WTC11 (cell line): ENCODE data around the gene TTI1. TPM values are rescaled to one million over a fixed set of nuclear protein-coding genes. Genes with fewer than 3 reads are reported as not detected.

ENCODE experiments used
- ATAC-seq: fragments of 200-7000 bp; cut with Tn5 transposase; 2 replicates; pipeline ENCODE4 v1.10.0; 2021; ENCODE audit warnings: mild to moderate bottlenecking, moderate library complexity
- CTCF ChIA-PET: fragments of 300-600 bp; sonication (Branson Sonifier 250); formaldehyde crosslinking; loops from one replicate; lab custom pipeline; 2021; ENCODE audit warnings: antibody characterized with exemption; lab: Charles Lee
- POLR2A ChIA-PET: fragments of 350-600 bp; sonication (Branson Sonifier 250); formaldehyde crosslinking; loops from one replicate; lab custom pipeline; 2021; ENCODE audit warnings: antibody characterized with exemption; lab: Charles Lee
- DNase-seq: peaks from one replicate; pipeline ENCODE4 v3.0.0; 2021; ENCODE audit warnings: low spot score
- H3K27ac Mint-ChIP-seq: 2 replicates; pipeline ENCODE4 v1.8.0; 2021; ENCODE audit warnings: mixed read lengths
- H3K27me3 Mint-ChIP-seq: 2 replicates; pipeline ENCODE4 v1.8.0; 2021; ENCODE audit warnings: low read depth, mild to moderate bottlenecking, moderate library complexity, mixed read lengths
- H3K36me3 Mint-ChIP-seq: 2 replicates; pipeline ENCODE4 v1.8.0; 2021; ENCODE audit warnings: mixed read lengths
- H3K4me1 Mint-ChIP-seq: 2 replicates; pipeline ENCODE4 v1.8.0; 2022; ENCODE audit warnings: mixed read lengths
- H3K4me3 Mint-ChIP-seq: 2 replicates; pipeline ENCODE4 v1.8.0; 2021; ENCODE audit warnings: mild to moderate bottlenecking, moderate library complexity, mixed read lengths
- H3K9me3 Mint-ChIP-seq: 2 replicates; pipeline ENCODE4 v1.8.0; 2021; ENCODE audit warnings: mixed read lengths
- ETV6 ChIP-seq: sonication (generic); formaldehyde crosslinking; IDR thresholded peaks from 2 replicates; pipeline ENCODE4 v1.8.1; 2022; ENCODE audit warnings: mild to moderate bottlenecking, missing genetic modification reagents
- FOXJ3 ChIP-seq: sonication (generic); formaldehyde crosslinking; IDR thresholded peaks from 2 replicates; pipeline ENCODE4 v1.9.0; 2021; ENCODE audit warnings: missing genetic modification reagents, mild to moderate bottlenecking, borderline replicate concordance
- FOXP1 ChIP-seq: sonication (generic); formaldehyde crosslinking; IDR thresholded peaks from 2 replicates; pipeline ENCODE4 v1.8.0; 2022; ENCODE audit warnings: missing genetic modification reagents, mild to moderate bottlenecking, moderate library complexity, borderline replicate concordance
- IRF2 ChIP-seq: sonication (generic); formaldehyde crosslinking; IDR thresholded peaks from 2 replicates; pipeline ENCODE4 v1.8.0; 2022; ENCODE audit warnings: low read depth, missing genetic modification reagents, borderline replicate concordance
- JUN ChIP-seq: sonication (generic); formaldehyde crosslinking; IDR thresholded peaks from 2 replicates; pipeline ENCODE4 v1.8.0; 2023; ENCODE audit warnings: mild to moderate bottlenecking, missing genetic modification reagents
- KAT7 ChIP-seq: sonication (generic); formaldehyde crosslinking; IDR thresholded peaks from 2 replicates; pipeline ENCODE4 v1.8.1; 2023; ENCODE audit warnings: missing genetic modification reagents, mild to moderate bottlenecking, borderline replicate concordance
- MXD4 ChIP-seq: fragments of 250-450 bp; sonication (Bioruptor Pico); IDR thresholded peaks from 2 replicates; pipeline ENCODE4 v1.8.0; 2021; ENCODE audit warnings: mild to moderate bottlenecking, moderate library complexity, borderline replicate concordance
- MYBL2 ChIP-seq: sonication (generic); formaldehyde crosslinking; IDR thresholded peaks from 2 replicates; pipeline ENCODE4 v1.8.1; 2023; ENCODE audit warnings: mild to moderate bottlenecking, moderate library complexity, missing genetic modification reagents
- NFATC4 ChIP-seq: fragments of 250-450 bp; sonication (Bioruptor Pico); IDR thresholded peaks from 2 replicates; pipeline ENCODE4 v1.9.0; 2021; ENCODE audit warnings: mild to moderate bottlenecking
- NR3C1 ChIP-seq: sonication (generic); formaldehyde crosslinking; conservative IDR thresholded peaks from 2 replicates; pipeline ENCODE4 v1.8.1; 2023; ENCODE audit warnings: low read depth, mild to moderate bottlenecking, missing genetic modification reagents
- PRRX2 ChIP-seq: fragments of 250-450 bp; sonication (Bioruptor Pico); IDR thresholded peaks from 2 replicates; pipeline ENCODE4 v1.8.0; 2021; ENCODE audit warnings: mild to moderate bottlenecking
- TP53 ChIP-seq: sonication (generic); formaldehyde crosslinking; IDR thresholded peaks from 2 replicates; pipeline ENCODE4 v1.8.1; 2023; ENCODE audit warnings: mild to moderate bottlenecking, missing genetic modification reagents
- ZNF416 ChIP-seq: fragments of 250-450 bp; sonication (Bioruptor Pico); IDR thresholded peaks from 2 replicates; pipeline ENCODE4 v1.9.0; 2021; ENCODE audit warnings: mild to moderate bottlenecking, inconsistent platforms
- total RNA-seq: library from RNA; stranded (reverse); gene quantifications from 3 replicates; pipeline ENCODE4 v1.2.3, GENCODE V29; 2021
- TF ChIP-seq, protein P1 (sequence below): sonication (generic); formaldehyde crosslinking; IDR thresholded peaks from 2 replicates; pipeline ENCODE4 v1.8.0; 2022; ENCODE audit warnings: mild to moderate bottlenecking, missing genetic modification reagents
- TF ChIP-seq, protein P2 (sequence below): fragments of 200-600 bp; IDR thresholded peaks from 2 replicates; pipeline ENCODE4 v1.8.0; 2022; ENCODE audit warnings: antibody characterized with exemption
- TF ChIP-seq, protein P3 (sequence below): sonication (generic); formaldehyde crosslinking; IDR thresholded peaks from 2 replicates; pipeline ENCODE4 v1.8.1; 2022; ENCODE audit warnings: mild to moderate bottlenecking, missing genetic modification reagents, moderate library complexity, borderline replicate concordance
- TF ChIP-seq, protein P4 (sequence below): sonication (generic); formaldehyde crosslinking; IDR thresholded peaks from 2 replicates; pipeline ENCODE4 v1.8.1; 2022; ENCODE audit warnings: low read depth, missing genetic modification reagents, borderline replicate concordance
- TF ChIP-seq, protein P5 (sequence below): sonication (generic); formaldehyde crosslinking; IDR thresholded peaks from 2 replicates; pipeline ENCODE4 v1.8.0; 2022; ENCODE audit warnings: missing genetic modification reagents
- TF ChIP-seq, protein P6 (sequence below): sonication (generic); formaldehyde crosslinking; IDR thresholded peaks from 2 replicates; pipeline ENCODE4 v1.8.0; 2022; ENCODE audit warnings: mild to moderate bottlenecking, missing genetic modification reagents
- TF ChIP-seq, protein P7 (sequence below): sonication (generic); formaldehyde crosslinking; IDR thresholded peaks from 2 replicates; pipeline ENCODE4 v1.8.1; 2023; ENCODE audit warnings: mild to moderate bottlenecking, missing genetic modification reagents
- TF ChIP-seq, protein P8 (sequence below): sonication (generic); formaldehyde crosslinking; IDR thresholded peaks from 2 replicates; pipeline ENCODE4 v1.8.1; 2023; ENCODE audit warnings: mild to moderate bottlenecking, moderate library complexity, missing genetic modification reagents
- TF ChIP-seq, protein P9 (sequence below): sonication (generic); formaldehyde crosslinking; IDR thresholded peaks from 2 replicates; pipeline ENCODE4 v1.8.1; 2022; ENCODE audit warnings: missing genetic modification reagents, borderline replicate concordance

Gene TTI1
- total RNA-seq, 1 experiment from 2014 or later, result 43.5 TPM

DNA sequence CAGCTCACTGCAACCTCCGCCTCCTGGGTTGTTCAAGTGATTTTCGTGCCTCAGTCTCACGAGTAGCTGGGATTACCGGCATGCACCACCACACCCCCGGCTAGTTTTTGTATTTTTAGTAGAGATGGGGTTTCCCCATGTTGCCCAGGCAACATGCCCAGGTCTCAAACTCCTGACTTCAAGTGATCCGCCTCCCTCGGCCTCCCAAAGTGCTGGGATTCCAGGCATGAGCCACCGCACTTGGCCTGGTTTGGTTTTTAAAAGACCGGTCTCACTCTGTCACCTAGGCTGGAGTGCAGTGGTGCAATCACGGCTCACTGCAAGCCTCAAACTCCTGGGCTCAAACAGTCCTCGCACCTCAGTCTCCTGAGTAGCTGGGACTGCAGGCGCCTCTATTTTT, 90.2 kb downstream of the TTI1 start (continued):
- TF ChIP-seq JUN (CRISPR knock-in tag) (no peak), MXD4 (CRISPR knock-in tag) (no peak), FOXJ3 (no peak), FOXP1 (no peak)
- TF ChIP-seq, protein P1, sequence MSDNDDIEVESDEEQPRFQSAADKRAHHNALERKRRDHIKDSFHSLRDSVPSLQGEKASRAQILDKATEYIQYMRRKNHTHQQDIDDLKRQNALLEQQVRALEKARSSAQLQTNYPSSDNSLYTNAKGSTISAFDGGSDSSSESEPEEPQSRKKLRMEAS, result no peak

DNA sequence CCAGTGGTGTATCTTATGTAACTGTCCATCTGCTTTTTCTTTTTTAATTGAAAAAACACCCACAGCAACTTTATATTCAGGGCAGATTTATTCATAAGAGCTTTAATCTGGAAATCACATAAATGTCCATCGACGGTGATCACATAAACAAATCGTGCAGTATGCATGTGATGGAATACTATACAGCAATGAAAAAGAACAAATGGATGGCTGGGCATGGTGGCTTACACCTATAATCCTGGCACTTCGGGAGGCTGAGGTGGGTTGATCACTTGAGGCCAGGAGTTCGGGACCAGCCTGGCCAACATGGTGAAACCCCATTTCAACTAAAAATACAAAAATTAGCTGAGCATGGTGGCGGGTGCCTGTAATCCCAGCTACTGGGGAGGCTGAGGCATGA, 91.3 kb downstream of the TTI1 start:
- POLR2A ChIA-PET, result no interaction called here
- Mint-ChIP-seq H3K4me1 (peaks cover 3% of the 10 kb centered on the region; the same call in 1 of the 2 replicates), H3K4me3 (no peak overlapping the region), H3K27me3 (no peaks in the 10 kb centered on the region; the same call in 1 of the 2 replicates), H3K27ac (no peak overlapping the region), H3K9me3 (no peaks in the 10 kb centered on the region), H3K36me3 (no peaks in the 10 kb centered on the region)
- DNase-seq, result no peak
- no peak for ATAC-seq
- no peak for TF ChIP-seq ZNF416 (CRISPR knock-in tag)
- TF ChIP-seq, protein P2, sequence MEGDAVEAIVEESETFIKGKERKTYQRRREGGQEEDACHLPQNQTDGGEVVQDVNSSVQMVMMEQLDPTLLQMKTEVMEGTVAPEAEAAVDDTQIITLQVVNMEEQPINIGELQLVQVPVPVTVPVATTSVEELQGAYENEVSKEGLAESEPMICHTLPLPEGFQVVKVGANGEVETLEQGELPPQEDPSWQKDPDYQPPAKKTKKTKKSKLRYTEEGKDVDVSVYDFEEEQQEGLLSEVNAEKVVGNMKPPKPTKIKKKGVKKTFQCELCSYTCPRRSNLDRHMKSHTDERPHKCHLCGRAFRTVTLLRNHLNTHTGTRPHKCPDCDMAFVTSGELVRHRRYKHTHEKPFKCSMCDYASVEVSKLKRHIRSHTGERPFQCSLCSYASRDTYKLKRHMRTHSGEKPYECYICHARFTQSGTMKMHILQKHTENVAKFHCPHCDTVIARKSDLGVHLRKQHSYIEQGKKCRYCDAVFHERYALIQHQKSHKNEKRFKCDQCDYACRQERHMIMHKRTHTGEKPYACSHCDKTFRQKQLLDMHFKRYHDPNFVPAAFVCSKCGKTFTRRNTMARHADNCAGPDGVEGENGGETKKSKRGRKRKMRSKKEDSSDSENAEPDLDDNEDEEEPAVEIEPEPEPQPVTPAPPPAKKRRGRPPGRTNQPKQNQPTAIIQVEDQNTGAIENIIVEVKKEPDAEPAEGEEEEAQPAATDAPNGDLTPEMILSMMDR, result no peak
- no peak for TF ChIP-seq PRRX2 (CRISPR knock-in tag)
- TF ChIP-seq NFATC4 (CRISPR knock-in tag), result no peak
- no peak for TF ChIP-seq NR3C1 (CRISPR knock-in tag)
- TF ChIP-seq, protein P3, sequence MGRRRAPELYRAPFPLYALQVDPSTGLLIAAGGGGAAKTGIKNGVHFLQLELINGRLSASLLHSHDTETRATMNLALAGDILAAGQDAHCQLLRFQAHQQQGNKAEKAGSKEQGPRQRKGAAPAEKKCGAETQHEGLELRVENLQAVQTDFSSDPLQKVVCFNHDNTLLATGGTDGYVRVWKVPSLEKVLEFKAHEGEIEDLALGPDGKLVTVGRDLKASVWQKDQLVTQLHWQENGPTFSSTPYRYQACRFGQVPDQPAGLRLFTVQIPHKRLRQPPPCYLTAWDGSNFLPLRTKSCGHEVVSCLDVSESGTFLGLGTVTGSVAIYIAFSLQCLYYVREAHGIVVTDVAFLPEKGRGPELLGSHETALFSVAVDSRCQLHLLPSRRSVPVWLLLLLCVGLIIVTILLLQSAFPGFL (CRISPR knock-in tag), result no peak
- TF ChIP-seq ETV6, result no peak
- TF ChIP-seq TP53 (CRISPR knock-in tag), result no peak
- TF ChIP-seq, protein P4, sequence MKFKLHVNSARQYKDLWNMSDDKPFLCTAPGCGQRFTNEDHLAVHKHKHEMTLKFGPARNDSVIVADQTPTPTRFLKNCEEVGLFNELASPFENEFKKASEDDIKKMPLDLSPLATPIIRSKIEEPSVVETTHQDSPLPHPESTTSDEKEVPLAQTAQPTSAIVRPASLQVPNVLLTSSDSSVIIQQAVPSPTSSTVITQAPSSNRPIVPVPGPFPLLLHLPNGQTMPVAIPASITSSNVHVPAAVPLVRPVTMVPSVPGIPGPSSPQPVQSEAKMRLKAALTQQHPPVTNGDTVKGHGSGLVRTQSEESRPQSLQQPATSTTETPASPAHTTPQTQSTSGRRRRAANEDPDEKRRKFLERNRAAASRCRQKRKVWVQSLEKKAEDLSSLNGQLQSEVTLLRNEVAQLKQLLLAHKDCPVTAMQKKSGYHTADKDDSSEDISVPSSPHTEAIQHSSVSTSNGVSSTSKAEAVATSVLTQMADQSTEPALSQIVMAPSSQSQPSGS (CRISPR knock-in tag), result no peak
- TF ChIP-seq JUN (CRISPR knock-in tag), result no peak
- TF ChIP-seq MYBL2, result no peak
- no peak for TF ChIP-seq KAT7
- TF ChIP-seq, protein P5, sequence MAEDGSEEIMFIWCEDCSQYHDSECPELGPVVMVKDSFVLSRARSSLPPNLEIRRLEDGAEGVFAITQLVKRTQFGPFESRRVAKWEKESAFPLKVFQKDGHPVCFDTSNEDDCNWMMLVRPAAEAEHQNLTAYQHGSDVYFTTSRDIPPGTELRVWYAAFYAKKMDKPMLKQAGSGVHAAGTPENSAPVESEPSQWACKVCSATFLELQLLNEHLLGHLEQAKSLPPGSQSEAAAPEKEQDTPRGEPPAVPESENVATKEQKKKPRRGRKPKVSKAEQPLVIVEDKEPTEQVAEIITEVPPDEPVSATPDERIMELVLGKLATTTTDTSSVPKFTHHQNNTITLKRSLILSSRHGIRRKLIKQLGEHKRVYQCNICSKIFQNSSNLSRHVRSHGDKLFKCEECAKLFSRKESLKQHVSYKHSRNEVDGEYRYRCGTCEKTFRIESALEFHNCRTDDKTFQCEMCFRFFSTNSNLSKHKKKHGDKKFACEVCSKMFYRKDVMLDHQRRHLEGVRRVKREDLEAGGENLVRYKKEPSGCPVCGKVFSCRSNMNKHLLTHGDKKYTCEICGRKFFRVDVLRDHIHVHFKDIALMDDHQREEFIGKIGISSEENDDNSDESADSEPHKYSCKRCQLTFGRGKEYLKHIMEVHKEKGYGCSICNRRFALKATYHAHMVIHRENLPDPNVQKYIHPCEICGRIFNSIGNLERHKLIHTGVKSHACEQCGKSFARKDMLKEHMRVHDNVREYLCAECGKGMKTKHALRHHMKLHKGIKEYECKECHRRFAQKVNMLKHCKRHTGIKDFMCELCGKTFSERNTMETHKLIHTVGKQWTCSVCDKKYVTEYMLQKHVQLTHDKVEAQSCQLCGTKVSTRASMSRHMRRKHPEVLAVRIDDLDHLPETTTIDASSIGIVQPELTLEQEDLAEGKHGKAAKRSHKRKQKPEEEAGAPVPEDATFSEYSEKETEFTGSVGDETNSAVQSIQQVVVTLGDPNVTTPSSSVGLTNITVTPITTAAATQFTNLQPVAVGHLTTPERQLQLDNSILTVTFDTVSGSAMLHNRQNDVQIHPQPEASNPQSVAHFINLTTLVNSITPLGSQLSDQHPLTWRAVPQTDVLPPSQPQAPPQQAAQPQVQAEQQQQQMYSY (CRISPR knock-in tag), result no peak
- TF ChIP-seq, protein P6, sequence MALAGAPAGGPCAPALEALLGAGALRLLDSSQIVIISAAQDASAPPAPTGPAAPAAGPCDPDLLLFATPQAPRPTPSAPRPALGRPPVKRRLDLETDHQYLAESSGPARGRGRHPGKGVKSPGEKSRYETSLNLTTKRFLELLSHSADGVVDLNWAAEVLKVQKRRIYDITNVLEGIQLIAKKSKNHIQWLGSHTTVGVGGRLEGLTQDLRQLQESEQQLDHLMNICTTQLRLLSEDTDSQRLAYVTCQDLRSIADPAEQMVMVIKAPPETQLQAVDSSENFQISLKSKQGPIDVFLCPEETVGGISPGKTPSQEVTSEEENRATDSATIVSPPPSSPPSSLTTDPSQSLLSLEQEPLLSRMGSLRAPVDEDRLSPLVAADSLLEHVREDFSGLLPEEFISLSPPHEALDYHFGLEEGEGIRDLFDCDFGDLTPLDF (CRISPR knock-in tag), result no peak
- no peak for TF ChIP-seq IRF2 (CRISPR knock-in tag)
- TF ChIP-seq, protein P7, sequence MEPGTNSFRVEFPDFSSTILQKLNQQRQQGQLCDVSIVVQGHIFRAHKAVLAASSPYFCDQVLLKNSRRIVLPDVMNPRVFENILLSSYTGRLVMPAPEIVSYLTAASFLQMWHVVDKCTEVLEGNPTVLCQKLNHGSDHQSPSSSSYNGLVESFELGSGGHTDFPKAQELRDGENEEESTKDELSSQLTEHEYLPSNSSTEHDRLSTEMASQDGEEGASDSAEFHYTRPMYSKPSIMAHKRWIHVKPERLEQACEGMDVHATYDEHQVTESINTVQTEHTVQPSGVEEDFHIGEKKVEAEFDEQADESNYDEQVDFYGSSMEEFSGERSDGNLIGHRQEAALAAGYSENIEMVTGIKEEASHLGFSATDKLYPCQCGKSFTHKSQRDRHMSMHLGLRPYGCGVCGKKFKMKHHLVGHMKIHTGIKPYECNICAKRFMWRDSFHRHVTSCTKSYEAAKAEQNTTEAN, result no peak
- TF ChIP-seq, protein P8, sequence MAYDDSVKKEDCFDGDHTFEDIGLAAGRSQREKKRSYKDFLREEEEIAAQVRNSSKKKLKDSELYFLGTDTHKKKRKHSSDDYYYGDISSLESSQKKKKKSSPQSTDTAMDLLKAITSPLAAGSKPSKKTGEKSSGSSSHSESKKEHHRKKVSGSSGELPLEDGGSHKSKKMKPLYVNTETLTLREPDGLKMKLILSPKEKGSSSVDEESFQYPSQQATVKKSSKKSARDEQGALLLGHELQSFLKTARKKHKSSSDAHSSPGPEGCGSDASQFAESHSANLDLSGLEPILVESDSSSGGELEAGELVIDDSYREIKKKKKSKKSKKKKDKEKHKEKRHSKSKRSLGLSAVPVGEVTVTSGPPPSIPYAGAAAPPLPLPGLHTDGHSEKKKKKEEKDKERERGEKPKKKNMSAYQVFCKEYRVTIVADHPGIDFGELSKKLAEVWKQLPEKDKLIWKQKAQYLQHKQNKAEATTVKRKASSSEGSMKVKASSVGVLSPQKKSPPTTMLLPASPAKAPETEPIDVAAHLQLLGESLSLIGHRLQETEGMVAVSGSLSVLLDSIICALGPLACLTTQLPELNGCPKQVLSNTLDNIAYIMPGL, result no peak
- TF ChIP-seq, protein P9, sequence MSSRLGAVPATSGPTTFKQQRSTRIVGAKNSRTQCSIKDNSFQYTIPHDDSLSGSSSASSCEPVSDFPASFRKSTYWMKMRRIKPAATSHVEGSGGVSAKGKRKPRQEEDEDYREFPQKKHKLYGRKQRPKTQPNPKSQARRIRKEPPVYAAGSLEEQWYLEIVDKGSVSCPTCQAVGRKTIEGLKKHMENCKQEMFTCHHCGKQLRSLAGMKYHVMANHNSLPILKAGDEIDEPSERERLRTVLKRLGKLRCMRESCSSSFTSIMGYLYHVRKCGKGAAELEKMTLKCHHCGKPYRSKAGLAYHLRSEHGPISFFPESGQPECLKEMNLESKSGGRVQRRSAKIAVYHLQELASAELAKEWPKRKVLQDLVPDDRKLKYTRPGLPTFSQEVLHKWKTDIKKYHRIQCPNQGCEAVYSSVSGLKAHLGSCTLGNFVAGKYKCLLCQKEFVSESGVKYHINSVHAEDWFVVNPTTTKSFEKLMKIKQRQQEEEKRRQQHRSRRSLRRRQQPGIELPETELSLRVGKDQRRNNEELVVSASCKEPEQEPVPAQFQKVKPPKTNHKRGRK (CRISPR knock-in tag), result no peak
- TF ChIP-seq MXD4 (CRISPR knock-in tag), result no peak
- CTCF ChIA-PET, result interaction anchor here (0.6 to 1.4 kb wide), 16 partner anchors 10 to 279 kb away, joined by 3 to 11 read pairs (median 4); no protein-coding TSS in a partner anchor
